ENCODE results near the gene ZNF423.

ZNF423 gene

DNA sequence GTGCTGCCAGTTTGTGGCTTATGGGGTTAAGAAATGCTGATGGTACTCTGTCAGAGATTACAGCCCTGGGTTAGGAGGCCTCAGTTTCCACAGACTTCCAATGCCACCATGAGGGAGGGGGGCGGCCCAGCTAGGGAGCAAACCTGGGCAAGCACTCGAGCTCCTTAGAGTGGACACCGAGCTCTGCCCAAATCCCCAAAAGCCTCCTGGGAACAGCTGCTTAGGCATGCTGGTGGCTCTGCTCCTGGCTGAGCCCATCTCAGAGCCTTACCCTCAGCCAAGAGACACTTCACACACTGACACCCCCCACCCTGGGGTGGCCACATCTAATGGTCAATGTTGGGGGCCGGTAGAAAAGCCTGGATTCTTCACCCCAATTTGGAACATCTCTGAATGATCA is 416.2 kb downstream of the ZNF423 start:
- no peak overlapping the region for H3K9ac ChIP-seq (ENCODE audit: low read depth in 1 of 2, low read length in 2 of 2)
- H3K36me3 ChIP-seq (ENCODE audit: control insufficient read depth in 1 of 2, insufficient read depth in 2 of 2, low read length in 2 of 2) = no peaks in the 10 kb centered on the region

DNA sequence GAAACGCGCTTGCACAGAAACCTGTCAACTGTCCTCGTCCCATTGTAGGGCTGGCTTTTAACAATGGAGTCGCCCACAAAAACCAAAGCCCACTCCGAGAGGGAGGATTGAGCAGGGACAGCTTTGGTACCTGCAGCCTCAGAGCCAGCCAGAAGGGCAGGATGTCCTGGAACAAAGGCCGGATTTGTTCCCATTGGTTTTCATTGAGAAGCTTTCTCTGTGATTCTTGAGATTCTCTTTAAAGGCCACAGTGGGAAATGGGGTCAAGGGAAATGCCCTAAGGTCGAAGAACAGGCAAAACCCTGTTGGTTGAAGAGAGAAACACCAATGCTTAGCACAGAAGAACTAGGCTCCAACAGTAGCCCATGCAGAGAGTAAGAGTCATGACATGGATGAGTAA is 416.9 kb downstream of the ZNF423 start:
- Histone ChIP-seq H3K9ac (ENCODE audit: low read depth in 1 of 2, low read length in 2 of 2) (no peak overlapping the region), H3K27ac (ENCODE audit: low read depth, low read length) (no peak overlapping the region), H3K4me3 (ENCODE audit: low read depth in 1 of 2, low read length in 2 of 2) (no peak overlapping the region), H3K27me3 (ENCODE audit: control insufficient read depth in 1 of 2, insufficient read depth in 2 of 2, low read length in 2 of 2) (peaks cover 0 to 3% of the 10 kb centered on the region in 2 donors), H3K9me3 (ENCODE audit: control insufficient read depth in 1 of 2, low read length in 2 of 2) (no peaks in the 10 kb centered on the region), H3K36me3 (ENCODE audit: control insufficient read depth in 1 of 2, insufficient read depth in 2 of 2, low read length in 2 of 2) (no peaks in the 10 kb centered on the region), H3K4me1 (ENCODE audit: control insufficient read depth in 1 of 2, insufficient read depth in 2 of 2, low read length in 2 of 2) (peaks cover 2 to 4% of the 10 kb centered on the region in 2 donors)

More for the DNA sequence above, 416.2 kb downstream of the ZNF423 start:
- Histone ChIP-seq H3K27ac (ENCODE audit: low read depth, low read length) (no peak overlapping the region), H3K27me3 (ENCODE audit: control insufficient read depth in 1 of 2, insufficient read depth in 2 of 2, low read length in 2 of 2) (peaks cover 0 to 3% of the 10 kb centered on the region in 2 donors), H3K4me3 (ENCODE audit: low read depth in 1 of 2, low read length in 2 of 2) (no peak overlapping the region), H3K4me1 (ENCODE audit: control insufficient read depth in 1 of 2, insufficient read depth in 2 of 2, low read length in 2 of 2) (peaks cover 2 to 4% of the 10 kb centered on the region in 2 donors), H3K9me3 (ENCODE audit: control insufficient read depth in 1 of 2, low read length in 2 of 2) (no peaks in the 10 kb centered on the region)
